ENCODE measurements around the gene NRXN3.

GRCh38 chr14:78758333-78758732, 588.2 kb downstream of the NRXN3 start:
- TF ChIP-seq CTCF (tag by site-specific recombination; IDR thresholded peaks at IDR 0.05) (no peak), ZNF785 (tag by site-specific recombination; IDR thresholded peaks at IDR 0.05) (no peak)
